H1 (cell line): ENCODE measurements around the gene INIP.

ENCODE experiments used
- CREB1 ChIP-seq: IDR thresholded peaks from 2 replicates; pipeline ENCODE4 v1.6.1; 2012; ENCODE audit warnings: inconsistent platforms
- JUND ChIP-seq: IDR thresholded peaks from 2 replicates; pipeline ENCODE4 v1.6.1; 2011; ENCODE audit warnings: mild to moderate bottlenecking, improper control_type of control experiment, low read length
- RAD21 ChIP-seq, 2 experiments: IDR thresholded peaks in 1 of 2; conservative IDR thresholded peaks in 1 of 2; 2 replicates each; pipeline ENCODE4 v1.6.1; 2011; ENCODE audit warnings: low read depth in 2 of 2, low read length in 2 of 2, improper control_type of control experiment in 1 of 2, inconsistent platforms in 1 of 2, mild to moderate bottlenecking in 1 of 2, moderate library complexity in 1 of 2
- RNF2 ChIP-seq: fragments of 200-900, 300-1000 bp; sonication (generic); IDR thresholded peaks from 2 replicates; pipeline ENCODE4 v1.7.1; 2016; ENCODE audit warnings: borderline replicate concordance, low read depth, mild to moderate bottlenecking, antibody characterized with exemption, low read length; ENCODE audit not compliant: poor library complexity, severe bottlenecking; ENCODE audit errors: missing control alignments
- SRF ChIP-seq: IDR thresholded peaks from 2 replicates; pipeline ENCODE4 v1.6.1; 2011; ENCODE audit warnings: mild to moderate bottlenecking, low read depth, low read length, moderate library complexity
- TF ChIP-seq, protein P1 (sequence below), 3 experiments: IDR thresholded peaks; 1 replicate in 2 of 3; 2 replicates in 1 of 3; pipeline versions ENCODE4 v1.5.1 to v1.6.1; 2011; ENCODE audit warnings: low read length in 3 of 3, mild to moderate bottlenecking in 3 of 3, inconsistent platforms in 2 of 3, low read depth in 1 of 3, moderate library complexity in 1 of 3; ENCODE audit not compliant: insufficient read depth in 1 of 3; ENCODE audit errors: control extremely low read depth in 1 of 3

DNA sequence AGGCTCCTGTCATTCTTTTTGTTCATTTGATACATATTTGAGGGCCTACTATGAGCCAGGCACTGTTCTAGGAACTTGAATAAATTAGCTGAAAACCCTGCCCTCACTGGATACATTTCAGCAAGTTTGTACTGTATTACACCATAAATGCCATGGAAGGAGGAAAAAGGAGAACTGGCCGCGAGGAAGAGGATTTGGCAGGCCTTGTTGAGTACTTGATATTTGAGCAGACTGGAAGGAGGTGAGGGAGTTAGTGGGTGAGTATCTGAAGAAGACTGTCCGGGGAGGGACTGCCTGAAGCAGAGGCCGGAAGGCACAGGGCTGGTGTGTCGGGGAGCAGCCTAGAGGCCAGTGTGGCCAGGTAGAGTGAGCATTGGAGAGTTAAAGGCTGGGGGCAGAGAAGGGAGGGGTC lies 37.1 kb upstream of the INIP start:
- TF ChIP-seq, protein P1, sequence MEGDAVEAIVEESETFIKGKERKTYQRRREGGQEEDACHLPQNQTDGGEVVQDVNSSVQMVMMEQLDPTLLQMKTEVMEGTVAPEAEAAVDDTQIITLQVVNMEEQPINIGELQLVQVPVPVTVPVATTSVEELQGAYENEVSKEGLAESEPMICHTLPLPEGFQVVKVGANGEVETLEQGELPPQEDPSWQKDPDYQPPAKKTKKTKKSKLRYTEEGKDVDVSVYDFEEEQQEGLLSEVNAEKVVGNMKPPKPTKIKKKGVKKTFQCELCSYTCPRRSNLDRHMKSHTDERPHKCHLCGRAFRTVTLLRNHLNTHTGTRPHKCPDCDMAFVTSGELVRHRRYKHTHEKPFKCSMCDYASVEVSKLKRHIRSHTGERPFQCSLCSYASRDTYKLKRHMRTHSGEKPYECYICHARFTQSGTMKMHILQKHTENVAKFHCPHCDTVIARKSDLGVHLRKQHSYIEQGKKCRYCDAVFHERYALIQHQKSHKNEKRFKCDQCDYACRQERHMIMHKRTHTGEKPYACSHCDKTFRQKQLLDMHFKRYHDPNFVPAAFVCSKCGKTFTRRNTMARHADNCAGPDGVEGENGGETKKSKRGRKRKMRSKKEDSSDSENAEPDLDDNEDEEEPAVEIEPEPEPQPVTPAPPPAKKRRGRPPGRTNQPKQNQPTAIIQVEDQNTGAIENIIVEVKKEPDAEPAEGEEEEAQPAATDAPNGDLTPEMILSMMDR (IDR thresholded peaks at IDR 0.05; ENCODE audit: control extremely low read depth in 1 of 3, insufficient read depth in 1 of 3, low read depth in 1 of 3, low read length in 3 of 3): no peak
- no peak for TF ChIP-seq RNF2
- TF ChIP-seq CREB1: no peak
- no peak for TF ChIP-seq RAD21 (IDR thresholded peaks at IDR 0.05 in 1 of 2, conservative IDR thresholded peaks at IDR 0.05 in 1 of 2; ENCODE audit: low read depth in 2 of 2, low read length in 2 of 2)
- TF ChIP-seq JUND: no peak
- TF ChIP-seq SRF: no peak
